GM04503 (cell line): Measurements from ENCODE around the gene ZNF184.

Source experiments
- DNase-seq: peaks from one replicate; pipeline ENCODE4 v3.0.0-alpha.2; 2012; ENCODE audit warnings: low read depth

The ZNF184 gene

DNA sequence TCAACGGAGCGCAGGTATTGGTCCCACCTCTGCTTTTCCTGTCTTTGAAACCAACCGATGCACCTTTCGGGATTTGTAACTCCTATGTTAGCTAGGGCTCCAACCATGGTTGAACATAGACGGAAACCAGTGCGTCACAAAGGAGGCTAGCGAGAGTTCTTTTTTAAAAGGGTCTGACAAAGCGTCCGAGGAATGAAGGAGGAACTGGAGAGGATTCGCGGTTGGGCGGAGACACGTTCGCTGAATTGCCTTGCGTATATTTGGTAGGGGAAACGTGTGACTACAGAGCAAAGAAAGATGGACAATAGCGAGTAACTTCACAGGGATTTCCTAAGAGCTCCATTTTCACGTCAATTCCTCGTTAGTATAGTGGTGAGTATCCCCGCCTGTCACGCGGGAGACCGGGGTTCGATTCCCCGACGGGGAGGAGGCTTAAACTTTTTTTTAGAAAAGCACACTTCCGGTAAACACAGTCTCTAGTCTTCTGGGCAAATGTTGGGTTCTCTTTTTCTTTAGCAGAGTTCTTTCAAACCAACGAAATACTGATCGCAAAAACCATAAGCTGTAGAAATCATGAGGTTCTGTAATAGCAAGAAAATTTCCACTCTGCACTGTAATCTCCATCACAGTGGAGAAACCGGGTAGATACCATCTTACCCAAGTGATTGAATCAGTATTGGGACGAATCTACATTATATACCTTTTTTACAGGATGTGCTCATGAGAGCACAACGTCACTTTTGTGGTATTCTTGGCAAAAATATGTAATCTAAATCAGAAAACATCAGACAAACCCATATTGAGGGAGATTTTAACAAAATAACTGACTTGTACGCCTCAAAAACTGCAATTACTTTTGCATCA is 6.6 kb upstream of the ZNF184 start:
- DNase-seq, result peak; percentile 82

DNA sequence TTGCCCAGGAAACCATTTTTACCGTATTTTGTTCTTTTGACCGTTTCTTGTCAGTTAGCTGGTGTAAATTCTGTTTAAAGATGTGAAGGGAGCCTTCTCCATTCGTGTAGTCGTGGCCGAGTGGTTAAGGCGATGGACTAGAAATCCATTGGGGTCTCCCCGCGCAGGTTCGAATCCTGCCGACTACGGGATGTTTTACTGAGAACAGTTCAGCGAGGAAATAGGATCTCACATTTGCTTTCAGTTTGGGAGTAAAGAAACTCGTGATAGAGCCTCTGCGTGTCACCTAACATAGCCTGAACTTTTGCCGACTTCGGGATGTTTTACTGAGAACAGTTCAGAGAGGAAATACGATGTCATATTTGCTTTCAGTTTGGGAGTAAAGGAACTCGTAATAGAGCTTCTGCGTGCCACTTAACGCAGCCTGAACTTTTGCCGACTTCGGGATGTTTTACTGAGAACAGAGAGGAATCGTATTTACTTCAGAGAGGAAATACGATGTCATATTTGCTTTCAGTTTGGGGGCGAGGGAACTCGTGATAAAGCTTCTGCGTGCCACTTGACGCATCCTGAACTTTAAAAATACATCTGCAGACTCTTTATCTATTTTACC is 5.9 kb upstream of the ZNF184 start:
- peak; percentile 78 for DNase-seq

GRCh38 chr6:27478141-27478705 is 5.3 kb upstream of the ZNF184 start:
- DNase-seq, result no peak

- DNase-seq, result no peak
Observed at GRCh38 chr6:27477318-27478013, 4.6 kb upstream of the ZNF184 start.

- DNase-seq, result no peak
Observed at GRCh38 chr6:27476090-27476489, 3.2 kb upstream of the ZNF184 start.

GRCh38 chr6:27474672-27475071 is 1.8 kb upstream of the ZNF184 start:
- no peak for DNase-seq

DNA sequence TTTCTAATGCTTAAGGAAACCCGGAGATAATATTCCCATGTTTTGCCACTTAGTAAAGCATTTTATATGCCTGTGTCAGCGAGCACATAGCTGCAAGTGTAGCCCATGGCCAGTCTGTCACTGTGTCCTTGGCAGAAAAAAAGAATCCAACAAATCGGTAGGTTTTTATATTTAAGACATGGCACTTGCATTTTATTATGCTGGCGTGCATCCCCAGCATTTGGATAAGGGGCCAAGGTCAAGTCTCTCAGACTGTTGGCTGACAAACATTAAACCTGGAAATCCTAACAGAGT is 1.2 kb upstream of the ZNF184 start:
- DNase-seq, result no peak

GRCh38 chr6:27472182-27472616 is 706 bp downstream of the ZNF184 start:
- peak; percentile 26 for DNase-seq

- no peak for DNase-seq
Observed at GRCh38 chr6:27471365-27472115, 1.4 kb downstream of the ZNF184 start.

DNA sequence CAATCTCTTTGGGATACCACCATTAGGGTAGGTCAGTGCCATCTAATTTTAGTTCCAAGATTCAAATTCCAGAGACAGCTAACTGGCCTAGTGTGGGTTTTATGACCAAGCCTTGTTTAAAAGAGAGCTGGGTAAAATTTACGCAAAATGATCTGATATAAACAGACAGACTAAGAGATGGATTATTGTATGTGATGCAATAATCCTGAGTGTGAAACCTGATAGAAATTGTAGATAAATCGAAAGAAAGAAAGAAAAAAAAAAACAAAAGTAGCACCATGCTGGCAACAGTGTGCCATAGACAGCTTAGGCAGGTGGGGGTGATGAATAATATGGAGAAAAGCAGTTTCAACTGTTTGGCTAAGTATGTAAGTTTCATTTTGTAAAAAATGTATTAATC is 2.9 kb downstream of the ZNF184 start:
- DNase-seq, result no peak

- no peak for DNase-seq
Observed at GRCh38 chr6:27468334-27468733, 4.6 kb downstream of the ZNF184 start.

GRCh38 chr6:27452496-27452897 is 20.4 kb downstream of the ZNF184 start:
- no peak for DNase-seq

- no peak for DNase-seq
Observed at GRCh38 chr6:27451660-27452390, 21.1 kb downstream of the ZNF184 start.

GRCh38 chr6:27448456-27448855 is 24.4 kb downstream of the ZNF184 start:
- no peak for DNase-seq

GRCh38 chr6:27442932-27443331 is 30.0 kb downstream of the ZNF184 start:
- DNase-seq, result no peak

DNA sequence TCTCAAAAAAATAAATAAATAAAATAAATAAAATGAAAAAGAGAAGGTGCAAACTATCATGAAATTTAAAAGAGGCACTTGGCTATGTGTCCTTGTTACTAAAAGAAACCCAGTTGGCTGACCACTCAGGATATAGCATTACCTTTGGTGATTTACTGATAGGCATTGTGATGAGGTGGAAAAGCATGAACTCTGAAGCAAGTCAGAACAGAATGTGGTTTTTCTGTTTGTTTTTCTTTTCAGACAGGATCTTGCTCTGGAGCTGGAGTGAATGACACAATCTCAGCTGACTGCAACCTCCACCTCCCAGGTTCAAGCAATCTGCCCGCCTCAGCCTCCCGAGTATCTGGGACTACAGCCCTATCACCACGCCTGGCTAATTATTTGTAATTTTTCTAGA is 31.9 kb downstream of the ZNF184 start:
- no peak for DNase-seq

- no peak for DNase-seq
Observed at GRCh38 chr6:27439371-27439770, 33.5 kb downstream of the ZNF184 start.

DNA sequence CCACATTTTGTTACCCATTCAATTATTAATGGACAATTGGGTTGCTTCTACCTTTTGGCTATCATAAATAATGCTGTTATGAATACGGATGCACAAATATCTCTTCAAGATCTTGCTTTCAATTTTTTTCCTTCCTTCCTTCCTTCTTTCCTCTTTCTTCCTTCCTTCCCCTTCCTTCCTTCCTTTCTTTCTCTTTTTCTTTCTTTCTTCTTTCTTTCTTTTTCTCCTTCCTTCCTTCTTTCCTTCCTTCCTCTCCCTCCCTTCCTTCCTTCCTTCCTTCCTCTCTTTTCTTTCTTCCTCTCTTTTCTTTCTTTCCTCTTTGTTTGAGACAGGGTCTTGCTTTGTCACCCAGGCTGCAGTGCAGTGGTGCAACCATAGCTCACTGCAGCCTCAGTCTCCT is 39.2 kb downstream of the ZNF184 start:
- DNase-seq, result no peak

GRCh38 chr6:27428966-27429365 is 43.9 kb downstream of the ZNF184 start:
- no peak for DNase-seq

DNA sequence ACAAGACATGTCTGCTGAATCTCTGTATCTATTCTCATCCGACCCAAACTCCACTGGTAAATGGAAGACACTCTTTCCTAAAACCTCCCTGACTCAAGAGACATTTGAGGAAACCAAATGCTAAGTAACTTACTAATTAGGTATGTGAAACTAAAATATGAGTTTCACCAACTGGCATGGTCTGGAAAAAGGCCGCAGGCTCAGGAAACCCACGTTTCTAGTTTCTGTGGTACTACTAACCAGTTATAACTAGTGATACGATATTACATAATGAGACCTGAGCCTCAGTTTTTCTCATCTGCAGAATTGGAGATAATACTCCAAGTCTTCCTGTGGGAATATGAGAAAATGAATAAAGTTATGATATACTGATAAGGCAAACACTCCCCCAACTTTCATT is 44.4 kb downstream of the ZNF184 start:
- no peak for DNase-seq

DNA sequence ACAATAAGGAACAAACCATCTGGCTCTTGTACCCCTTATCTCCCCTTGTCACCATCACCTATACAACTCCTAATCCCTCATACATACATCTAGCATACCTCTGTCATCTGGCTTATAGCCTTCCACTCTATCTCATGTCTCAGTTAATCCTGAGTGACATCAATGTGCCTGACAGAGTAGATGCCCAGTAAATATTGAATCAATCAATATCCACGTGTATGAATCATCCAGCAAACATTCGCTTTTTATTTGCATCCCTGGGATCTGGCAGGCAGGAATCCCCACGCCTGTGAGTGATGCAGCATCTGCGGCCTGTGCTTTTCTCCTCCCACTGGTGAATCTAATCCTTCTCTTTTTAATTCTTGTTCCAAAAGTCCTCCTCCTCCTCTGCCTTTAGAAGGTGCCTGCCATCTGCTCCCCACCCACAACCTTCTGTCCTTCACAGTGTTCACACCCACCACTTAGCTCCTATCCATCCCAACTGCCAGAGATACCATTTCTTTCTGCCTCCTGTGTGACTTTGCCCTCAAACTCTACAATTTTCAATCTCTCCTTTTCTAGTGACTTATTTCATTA is 46.8 kb downstream of the ZNF184 start:
- DNase-seq, result no peak
